DOHH2 (cell line): Measurements from ENCODE around the gene TRIM46.

ENCODE experiments used
- H3F3A ChIP-seq: fragments of 200-600 bp; sonication (generic), shearing (Covaris generic); 2 replicates; pipeline ENCODE4 v1.6.0; 2016; ENCODE audit warnings: antibody characterized with exemption, mild to moderate bottlenecking; ENCODE audit not compliant: control insufficient read depth, insufficient read depth
- H3K27ac ChIP-seq: fragments of 200-600 bp; sonication (generic); 2 replicates; pipeline ENCODE4 v1.5.1; 2014; ENCODE audit warnings: low read depth, mild to moderate bottlenecking, low read length, moderate library complexity
- H3K27me3 ChIP-seq: fragments of 200-600 bp; sonication (generic); 2 replicates; pipeline ENCODE4 v1.6.1; 2014; ENCODE audit warnings: mild to moderate bottlenecking, low read length, mixed read lengths; ENCODE audit not compliant: control insufficient read depth
- H3K36me3 ChIP-seq: fragments of 200-600 bp; sonication (generic); 2 replicates; pipeline ENCODE4 v1.6.1; 2014; ENCODE audit warnings: mild to moderate bottlenecking, low read length, moderate library complexity, mixed read lengths; ENCODE audit not compliant: control insufficient read depth
- H3K4me1 ChIP-seq: fragments of 200-600 bp; sonication (generic); 2 replicates; pipeline ENCODE4 v1.6.1; 2014; ENCODE audit warnings: mild to moderate bottlenecking, low read length, mixed read lengths; ENCODE audit not compliant: control insufficient read depth
- H3K4me2 ChIP-seq: fragments of 200-600 bp; sonication (generic); 2 replicates; pipeline ENCODE4 v1.6.0; 2014; ENCODE audit warnings: mild to moderate bottlenecking, low read length, moderate library complexity
- H3K4me3 ChIP-seq: fragments of 200-600 bp; sonication (generic); 2 replicates; pipeline ENCODE4 v1.5.1; 2014; ENCODE audit warnings: mild to moderate bottlenecking, low read length, mixed read lengths
- H3K79me2 ChIP-seq: fragments of 200-600 bp; sonication (generic); 2 replicates; pipeline ENCODE4 v1.6.1; 2014; ENCODE audit warnings: mild to moderate bottlenecking, low read length, mixed read lengths; ENCODE audit not compliant: control insufficient read depth
- H3K9me2 ChIP-seq: fragments of 200-600 bp; sonication (generic); replicated peaks from 2 replicates; pipeline ENCODE4 v1.6.1; 2014; ENCODE audit warnings: mild to moderate bottlenecking, low read length, mixed read lengths; ENCODE audit not compliant: control insufficient read depth
- H3K9me3 ChIP-seq: fragments of 200-600 bp; sonication (generic); 2 replicates; pipeline ENCODE4 v1.6.1; 2014; ENCODE audit warnings: antibody characterized with exemption, low read length, mixed read lengths; ENCODE audit not compliant: control insufficient read depth, insufficient read depth
- H4K20me1 ChIP-seq: fragments of 200-600 bp; sonication (generic); 2 replicates; pipeline ENCODE4 v1.6.0; 2014; ENCODE audit warnings: low read depth, mild to moderate bottlenecking, antibody characterized with exemption, low read length, moderate library complexity; ENCODE audit not compliant: control insufficient read depth, insufficient read depth
- CTCF ChIP-seq: fragments of 200-600 bp; sonication (generic); IDR thresholded peaks from one replicate; pipeline ENCODE4 v1.5.1; 2014; ENCODE audit warnings: antibody characterized with exemption, mild to moderate bottlenecking, low read depth, low read length; ENCODE audit not compliant: poor library complexity, severe bottlenecking
- EZH2phosphoT487 ChIP-seq: fragments of 200-600 bp; sonication (generic); IDR thresholded peaks from 2 replicates; pipeline ENCODE4 v1.6.1; 2017; ENCODE audit warnings: borderline replicate concordance, mild to moderate bottlenecking, antibody characterized with exemption, low read length, moderate library complexity, mixed read lengths

TRIM46 gene

GRCh38 chr1:155206891-155207805 lies 33.5 kb downstream of the TRIM46 start:
- peaks cover 5% of the 10 kb centered on the region for H3F3A ChIP-seq
- peaks cover 36% of the 10 kb centered on the region for H3K4me1 ChIP-seq
- peak overlapping the region; percentile 93 for H3K4me2 ChIP-seq
- no peaks in the 10 kb centered on the region for H4K20me1 ChIP-seq
- H3K9me2 ChIP-seq, result no peaks in the 10 kb centered on the region
- H3K27ac ChIP-seq, result peak overlapping the region; percentile 76
- H3K4me3 ChIP-seq, result peak overlapping the region; percentile 97
- peaks cover 11% of the 10 kb centered on the region for H3K79me2 ChIP-seq
- H3K36me3 ChIP-seq, result peaks cover 4% of the 10 kb centered on the region
- TF ChIP-seq EZH2phosphoT487, result no peak
- TF ChIP-seq CTCF, result peak; percentile 85
- H3K27me3 ChIP-seq, result no peaks in the 10 kb centered on the region
- no peaks in the 10 kb centered on the region for H3K9me3 ChIP-seq

- Histone ChIP-seq H3K27me3 (no peaks in the 10 kb centered on the region), H3K9me2 (no peaks in the 10 kb centered on the region), H3K27ac (peak within 1 kb of the TSS; percentile 76), H3K79me2 (peaks cover 11% of the 10 kb centered on the region), H3F3A (peaks cover 5% of the 10 kb centered on the region), H3K4me2 (peak within 1 kb of the TSS; percentile 93), H3K36me3 (peaks cover 4% of the 10 kb centered on the region), H3K4me1 (peaks cover 36% of the 10 kb centered on the region), H3K9me3 (no peaks in the 10 kb centered on the region), H4K20me1 (no peaks in the 10 kb centered on the region), H3K4me3 (peak within 1 kb of the TSS; percentile 97)
- TF ChIP-seq EZH2phosphoT487 (no peak), CTCF (no peak)
Observed at GRCh38 chr1:155207806-155208540, 34.3 kb downstream of the TRIM46 start, which contains the start of gene THBS3. TSS of gene THBS3 (minus strand) at chr1:155207897. CDS start at chr1:155207876, 21 bp downstream.

- no peaks in the 10 kb centered on the region for H4K20me1 ChIP-seq
- H3K27ac ChIP-seq, result peak within 1 kb of the TSS; percentile 76
- no peaks in the 10 kb centered on the region for H3K9me3 ChIP-seq
- no peaks in the 10 kb centered on the region for H3K27me3 ChIP-seq
- H3K4me2 ChIP-seq, result peak within 1 kb of the TSS; percentile 93
- H3F3A ChIP-seq, result peaks cover 5% of the 10 kb centered on the region
- H3K36me3 ChIP-seq, result peaks cover 4% of the 10 kb centered on the region
- peak within 1 kb of the TSS; percentile 97 for H3K4me3 ChIP-seq
- no peaks in the 10 kb centered on the region for H3K9me2 ChIP-seq
- peaks cover 11% of the 10 kb centered on the region for H3K79me2 ChIP-seq
- peaks cover 36% of the 10 kb centered on the region for H3K4me1 ChIP-seq
- no peak for TF ChIP-seq EZH2phosphoT487
- TF ChIP-seq CTCF, result no peak
Observed at GRCh38 chr1:155208541-155209311, 35.1 kb downstream of the TRIM46 start, which contains the start of gene MTX1. TSS of gene MTX1 (plus strand) at chr1:155208695. CDS start at chr1:155208805, 110 bp downstream.
